ENCODE results near the gene LTO1. TPM values are rescaled to one million over a fixed set of nuclear protein-coding genes. Genes with fewer than 3 reads are reported as not detected.
A peak's percentile ranks its signal among the peaks of the same experiment; 100 is the strongest.

The LTO1 gene
- total and polyA plus RNA-seq, 10 of the 15 experiments (the other 5 are each of a cell fraction or from before 2014, with no cell fraction given), result 2.6 to 27.5 (median 14.4) TPM

DNA sequence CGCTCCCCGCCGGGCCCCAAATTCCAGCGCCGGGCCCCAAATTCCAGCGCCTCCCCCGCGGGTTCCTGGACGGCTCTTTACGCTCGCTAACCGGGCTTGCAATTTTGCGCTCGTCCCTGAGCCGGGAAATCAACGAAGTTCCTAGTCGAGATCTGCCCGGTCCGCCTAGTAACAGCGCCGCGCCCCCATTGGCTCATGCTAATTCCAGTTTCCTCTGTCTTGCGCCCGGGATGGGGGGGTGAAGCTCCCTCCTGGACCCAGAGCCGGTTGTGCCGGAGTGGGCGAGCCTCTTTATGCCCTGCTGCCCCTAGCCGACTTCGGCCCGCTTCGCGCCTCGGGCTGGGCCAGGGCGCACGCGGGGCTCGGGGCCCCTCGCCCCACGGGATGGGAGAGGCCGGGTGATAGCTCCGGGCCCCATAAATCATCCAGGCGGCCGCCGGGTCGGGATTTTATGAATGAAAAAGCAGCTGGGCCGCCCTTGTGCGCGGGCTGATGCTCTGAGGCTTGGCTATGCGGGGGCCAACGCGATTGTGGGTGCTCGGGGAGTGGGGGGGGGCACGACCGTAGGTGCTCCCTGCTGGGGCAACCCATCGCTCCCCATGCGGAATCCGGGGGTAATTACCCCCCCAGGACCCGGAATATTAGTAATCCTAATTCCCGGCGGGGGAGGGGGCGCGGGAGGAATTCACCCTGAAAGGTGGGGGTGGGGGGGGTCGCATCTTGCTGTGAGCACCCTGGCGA is 36.0 kb downstream of the LTO1 start:
- in situ Hi-C loops (cut with MboI), result no loop called here
- H3K79me2 ChIP-seq (ENCODE audit: control insufficient read depth, insufficient read depth, low read length), result no peaks in the 10 kb centered on the region

More for the DNA sequence above, 36.0 kb downstream of the LTO1 start:
- Histone ChIP-seq H3K9ac (ENCODE audit: control insufficient read depth, insufficient read depth, low read length) (no peak overlapping the region), H3K27ac (ENCODE audit: control insufficient read depth, insufficient read depth) (no peak overlapping the region), H2AFZ (ENCODE audit: control insufficient read depth, low read depth, low read length) (peak overlapping the region; percentile 47), H3K9me3 (replicated peaks; ENCODE audit: control insufficient read depth, insufficient read depth, low read length) (no peaks in the 10 kb centered on the region), H3K4me2 (ENCODE audit: control insufficient read depth, insufficient read depth) (peak overlapping the region; percentile 71), H3K4me1 (ENCODE audit: control insufficient read depth, insufficient read depth, low read length) (peaks cover 21% of the 10 kb centered on the region), H3K27me3 (replicated peaks in 1 of 2; ENCODE audit: control insufficient read depth in 2 of 2, insufficient read depth in 2 of 2, low read length in 1 of 2) (peaks cover 21 to 40% of the 10 kb centered on the region in 2 experiments), H3K36me3 (ENCODE audit: control insufficient read depth in 2 of 2, insufficient read depth in 2 of 2, low read length in 1 of 2) (no peaks in the 10 kb centered on the region; a peak in 1 of 4 replicates), H3K4me3 (peak overlapping the region; percentile 58; the same call in 1 of the 2 replicates), H4K20me1 (ENCODE audit: control insufficient read depth, insufficient read depth) (no peaks in the 10 kb centered on the region)
- POLR2A ChIA-PET, result interaction anchor here (0.9 kb wide), 1 partner anchor 342 kb away, joined by 4 read pairs; no protein-coding TSS in a partner anchor
- RAD21 ChIA-PET (ENCODE audit: unreplicated experiment), result interaction anchor here (0.7 to 1.5 kb wide), 3 partner anchors 341 to 508 kb away, joined by 3 to 5 read pairs (median 5); no protein-coding TSS in a partner anchor
- FAIRE-seq (no peak), ATAC-seq (peak; percentile 32), DNase-seq (ENCODE audit: low read depth, low spot score) (no peak)
- BruUV-seq (replicated peaks), result no TSS peak
- SMC1A ChIA-PET (ENCODE audit: uncharacterized antibody, unreplicated experiment), result interaction anchor here (0.7 to 1.5 kb wide), 3 partner anchors 32 to 347 kb away, joined by 3 to 6 read pairs (median 4); no protein-coding TSS in a partner anchor
- WGBS (ENCODE audit: insufficient coverage, insufficient replicate concordance, low lambda C conversion rate, missing lambda C conversion rate), result 5% methylated on average over 32 of the region's 64 CpGs
- TF ChIP-seq HDAC6 (IDR thresholded peaks at IDR 0.05; ENCODE audit: unreplicated experiment) (peak; percentile 44), DPF2 (IDR thresholded peaks at IDR 0.05) (no peak), RBBP5 (conservative IDR thresholded peaks at IDR 0.05) (no peak), NFYB (IDR thresholded peaks at IDR 0.05; ENCODE audit: insufficient read depth, low read depth, low read length) (0 out of 2 replicates have a peak, but pooled peaks have one; percentile 55), RFX5 (IDR thresholded peaks at IDR 0.05; ENCODE audit: low read depth, low read length) (peak; percentile 95), CBFB (IDR thresholded peaks at IDR 0.05; ENCODE audit: low read depth) (no peak), ZBED1 (IDR thresholded peaks at IDR 0.05; ENCODE audit: borderline replicate concordance) (no peak), IKZF1 (conservative IDR thresholded peaks at IDR 0.05) (peak; percentile 53), JUNB (IDR thresholded peaks at IDR 0.05) (peak; percentile 67)
- TF ChIP-seq, protein P1, sequence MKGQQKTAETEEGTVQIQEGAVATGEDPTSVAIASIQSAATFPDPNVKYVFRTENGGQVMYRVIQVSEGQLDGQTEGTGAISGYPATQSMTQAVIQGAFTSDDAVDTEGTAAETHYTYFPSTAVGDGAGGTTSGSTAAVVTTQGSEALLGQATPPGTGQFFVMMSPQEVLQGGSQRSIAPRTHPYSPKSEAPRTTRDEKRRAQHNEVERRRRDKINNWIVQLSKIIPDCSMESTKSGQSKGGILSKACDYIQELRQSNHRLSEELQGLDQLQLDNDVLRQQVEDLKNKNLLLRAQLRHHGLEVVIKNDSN (IDR thresholded peaks at IDR 0.05; ENCODE audit: borderline replicate concordance, extremely low read length, insufficient read depth, low read depth, low read length), result no peak
- intact Hi-C loops (cut with micrococcal nuclease; ENCODE audit: unreplicated experiment), result no loop called here
- CTCF ChIA-PET, result no interaction called here
